Keratinocyte (primary cell): ENCODE results near the gene KIN. TPM values are rescaled to one million over a fixed set of nuclear protein-coding genes. Genes with fewer than 3 reads are reported as not detected.

Experiments used
- DNase-seq: peaks from one replicate; pipeline ENCODE4 v3.0.0-alpha.2; 2011; ENCODE audit warnings: low read depth, missing footprints, low spot score
- FAIRE-seq: peaks from 2 replicates; lab custom pipeline; 2011; peaks lifted over from hg19 to GRCh38; lab: Jason Lieb, UNC
- H2AFZ ChIP-seq: 2 replicates; pipeline ENCODE4 v1.6.0; 2012; ENCODE audit warnings: low read length, control low read depth, inconsistent platforms; ENCODE audit not compliant: control insufficient read depth
- H3K27ac ChIP-seq: 2 replicates; pipeline ENCODE4 v1.5.1; 2011; ENCODE audit warnings: low read length; ENCODE audit not compliant: control insufficient read depth, insufficient read depth
- H3K27me3 ChIP-seq: 3 replicates; pipeline ENCODE4 v1.6.0; 2011; ENCODE audit warnings: low read length; ENCODE audit not compliant: control insufficient read depth, insufficient read depth; ENCODE audit errors: extremely low read depth
- H3K36me3 ChIP-seq, 2 experiments: 2 replicates in 1 of 2; 3 replicates in 1 of 2; pipeline ENCODE4 v1.5.1; 2011; ENCODE audit warnings: low read length in 2 of 2, mild to moderate bottlenecking in 1 of 2; ENCODE audit not compliant: control insufficient read depth in 2 of 2, insufficient read depth in 2 of 2; ENCODE audit errors: extremely low read depth in 1 of 2
- H3K4me1 ChIP-seq: 3 replicates; pipeline ENCODE4 v1.5.1; 2011; ENCODE audit warnings: low read length; ENCODE audit not compliant: control insufficient read depth, insufficient read depth; ENCODE audit errors: extremely low read depth
- H3K4me2 ChIP-seq: 3 replicates; pipeline ENCODE4 v1.6.0; 2011; ENCODE audit warnings: low read depth, low read length; ENCODE audit not compliant: control insufficient read depth, insufficient read depth; ENCODE audit errors: extremely low read depth
- H3K4me3 ChIP-seq, 3 experiments: fragments of 200-600 bp in 1 of 3; sonication (generic) in 1 of 3; 2 replicates in 2 of 3; 3 replicates in 1 of 3; pipeline ENCODE4 v1.5.1; 2011 to 2016; ENCODE audit warnings: low read length in 3 of 3, mild to moderate bottlenecking in 3 of 3, control low read depth in 2 of 3, inconsistent platforms in 1 of 3, low read depth in 1 of 3, mixed read lengths in 1 of 3, mixed run types in 1 of 3, moderate library complexity in 1 of 3; ENCODE audit not compliant: control insufficient read depth in 2 of 3, insufficient read depth in 2 of 3; ENCODE audit errors: extremely low read depth in 1 of 3
- H3K79me2 ChIP-seq: 2 replicates; pipeline ENCODE4 v1.6.0; 2012; ENCODE audit warnings: low read length; ENCODE audit not compliant: control insufficient read depth, insufficient read depth
- H3K9ac ChIP-seq: 3 replicates; pipeline ENCODE4 v1.6.0; 2011; ENCODE audit warnings: low read length; ENCODE audit not compliant: control insufficient read depth, insufficient read depth; ENCODE audit errors: extremely low read depth
- H3K9me1 ChIP-seq: 3 replicates; pipeline ENCODE4 v1.6.0; 2011; ENCODE audit warnings: low read length; ENCODE audit not compliant: control insufficient read depth, insufficient read depth; ENCODE audit errors: extremely low read depth
- H3K9me3 ChIP-seq: 2 replicates; pipeline ENCODE4 v1.5.1; 2012; ENCODE audit warnings: low read depth, low read length; ENCODE audit not compliant: control insufficient read depth
- H4K20me1 ChIP-seq: 3 replicates; pipeline ENCODE4 v1.6.0; 2011; ENCODE audit warnings: low read length; ENCODE audit not compliant: control insufficient read depth, insufficient read depth; ENCODE audit errors: extremely low read depth
- CTCF ChIP-seq, 3 experiments: IDR thresholded peaks in 1 of 3; conservative IDR thresholded peaks in 1 of 3; optimal IDR thresholded peaks in 1 of 3; 2 replicates in 2 of 3; 3 replicates in 1 of 3; pipeline versions ENCODE3 to v1.5.1; 2011; ENCODE audit warnings: low read length in 3 of 3, mild to moderate bottlenecking in 3 of 3, moderate library complexity in 2 of 3, control low read depth in 1 of 3, inconsistent platforms in 1 of 3; ENCODE audit not compliant: insufficient read depth in 2 of 3; ENCODE audit errors: extremely low read depth in 1 of 3
- EZH2 ChIP-seq: IDR thresholded peaks from one replicate; pipeline ENCODE4 v1.6.1; 2012; ENCODE audit warnings: inconsistent platforms, mild to moderate bottlenecking, low read length, moderate library complexity
- dilution Hi-C: fragments of 300-500 bp; cut with MboI; formaldehyde crosslinking; loops from one replicate; pipeline ENCODE4 v1.7.0; 2020; ENCODE audit warnings: low sequenced_read_pairs; ENCODE audit not compliant: extremely low pct_ligation_motif_present
- polyA plus RNA-seq, 5 experiments: library from polyadenylated mRNA; depleted of rRNA in 3 of 5; stranded (reverse) in 3 of 5; stranded (forward) in 1 of 5; unstranded in 1 of 5; fragments of >200 nt; gene quantifications; 1 replicate in 1 of 5; 2 replicates in 3 of 5; 3 replicates in 1 of 5; pipeline versions ENCODE4 v1.2.1 to v1.2.3, GENCODE V29; 2011 to 2012; ENCODE audit warnings: missing spikeins in 2 of 5, low read depth in 1 of 5, low replicate concordance in 1 of 5

KIN gene
- polyA plus RNA-seq, 1 donor (not counting 4 experiments of a cell fraction or from before 2014, with no cell fraction given): 15.1 TPM

GRCh38 chr10:7718685-7719084 is 69.1 kb downstream of the KIN start:
- Histone ChIP-seq H3K27me3 (peaks cover 4% of the 10 kb centered on the region), H3K36me3 (no peaks in the 10 kb centered on the region), H3K79me2 (no peaks in the 10 kb centered on the region), H3K9ac (no peak overlapping the region), H2AFZ (no peak overlapping the region), H4K20me1 (no peaks in the 10 kb centered on the region), H3K4me1 (no peaks in the 10 kb centered on the region), H3K4me3 (no peak overlapping the region), H3K9me3 (no peaks in the 10 kb centered on the region), H3K27ac (no peak overlapping the region), H3K9me1 (no peaks in the 10 kb centered on the region), H3K4me2 (no peak overlapping the region)
- DNase-seq: no peak
- dilution Hi-C loops: no loop called here
- TF ChIP-seq CTCF (optimal IDR thresholded peaks at IDR 0.05 in 1 of 3, IDR thresholded peaks at IDR 0.05 in 1 of 3, conservative IDR thresholded peaks at IDR 0.05 in 1 of 3; ENCODE audit: extremely low read depth in 1 of 3, insufficient read depth in 2 of 3, low read length in 3 of 3) (no peak), EZH2 (no peak)
- no peak for FAIRE-seq

- Histone ChIP-seq H3K36me3 (no peaks in the 10 kb centered on the region), H3K79me2 (no peaks in the 10 kb centered on the region), H3K9me3 (no peaks in the 10 kb centered on the region), H3K4me3 (no peak overlapping the region), H2AFZ (no peak overlapping the region), H3K27ac (no peak overlapping the region), H3K27me3 (peaks cover 4% of the 10 kb centered on the region), H3K4me2 (no peak overlapping the region), H3K9me1 (no peaks in the 10 kb centered on the region), H3K4me1 (no peaks in the 10 kb centered on the region), H3K9ac (no peak overlapping the region), H4K20me1 (no peaks in the 10 kb centered on the region)
- TF ChIP-seq EZH2 (no peak), CTCF (optimal IDR thresholded peaks at IDR 0.05 in 1 of 3, IDR thresholded peaks at IDR 0.05 in 1 of 3, conservative IDR thresholded peaks at IDR 0.05 in 1 of 3; ENCODE audit: extremely low read depth in 1 of 3, insufficient read depth in 2 of 3, low read length in 3 of 3) (no peak)
- DNase-seq: no peak
- no peak for FAIRE-seq
- dilution Hi-C loops: no loop called here
These were observed 70.0 kb downstream of the KIN start for GRCh38 chr10:7717767-7718166.
